Measurements from ENCODE around the gene FUBP3.

FUBP3 gene

GRCh38 chr9:130661451-130662098 lies 82.2 kb downstream of the FUBP3 start:
- DNase-seq (ENCODE audit: extremely low read depth in 1 of 2, low read depth in 1 of 2), result no peak

- DNase-seq (ENCODE audit: extremely low read depth in 1 of 2, low read depth in 1 of 2), result no peak
Observed at GRCh38 chr9:130662099-130662969, 83.0 kb downstream of the FUBP3 start.

- DNase-seq (ENCODE audit: extremely low read depth in 1 of 2, low read depth in 1 of 2), result no peak
Observed at GRCh38 chr9:130662970-130663257, 83.5 kb downstream of the FUBP3 start.

- DNase-seq (ENCODE audit: extremely low read depth in 1 of 2, low read depth in 1 of 2), result no peak
Observed at GRCh38 chr9:130663258-130663976, 84.0 kb downstream of the FUBP3 start.

GRCh38 chr9:130663977-130664250 lies 84.5 kb downstream of the FUBP3 start:
- no peak for DNase-seq (ENCODE audit: extremely low read depth in 1 of 2, low read depth in 1 of 2)

- no peak for DNase-seq (ENCODE audit: extremely low read depth in 1 of 2, low read depth in 1 of 2)
Observed at GRCh38 chr9:130664251-130665028, 85.1 kb downstream of the FUBP3 start, which contains the start of gene PRDM12. PRDM12 (plus strand) TSS chr9:130664594; CDS start chr9:130664654, 60 bp downstream.

GRCh38 chr9:130665029-130665430 lies 85.7 kb downstream of the FUBP3 start:
- DNase-seq (ENCODE audit: extremely low read depth in 1 of 2, low read depth in 1 of 2), result no peak

- no peak for DNase-seq (ENCODE audit: extremely low read depth in 1 of 2, low read depth in 1 of 2)
Observed at GRCh38 chr9:130665431-130666392, 86.3 kb downstream of the FUBP3 start.

GRCh38 chr9:130666393-130667119 lies 87.2 kb downstream of the FUBP3 start:
- DNase-seq (ENCODE audit: extremely low read depth in 1 of 2, low read depth in 1 of 2), result no peak

GRCh38 chr9:130667120-130667435 lies 87.7 kb downstream of the FUBP3 start:
- DNase-seq (ENCODE audit: extremely low read depth in 1 of 2, low read depth in 1 of 2), result no peak

GRCh38 chr9:130668196-130668595 lies 88.8 kb downstream of the FUBP3 start:
- DNase-seq (ENCODE audit: extremely low read depth in 1 of 2, low read depth in 1 of 2), result no peak

- DNase-seq (ENCODE audit: extremely low read depth in 1 of 2, low read depth in 1 of 2), result no peak
Observed at GRCh38 chr9:130668659-130669058, 89.3 kb downstream of the FUBP3 start.

GRCh38 chr9:130669965-130670364 lies 90.6 kb downstream of the FUBP3 start:
- no peak for DNase-seq (ENCODE audit: extremely low read depth in 1 of 2, low read depth in 1 of 2)

- DNase-seq (ENCODE audit: extremely low read depth in 1 of 2, low read depth in 1 of 2), result no peak
Observed at GRCh38 chr9:130670644-130671043, 91.3 kb downstream of the FUBP3 start.

GRCh38 chr9:130672466-130672865 lies 93.1 kb downstream of the FUBP3 start:
- DNase-seq (ENCODE audit: extremely low read depth in 1 of 2, low read depth in 1 of 2), result no peak

GRCh38 chr9:130672933-130673615 lies 93.7 kb downstream of the FUBP3 start:
- no peak for DNase-seq (ENCODE audit: extremely low read depth in 1 of 2, low read depth in 1 of 2)

- DNase-seq (ENCODE audit: extremely low read depth in 1 of 2, low read depth in 1 of 2), result no peak
Observed at GRCh38 chr9:130675396-130675795, 96.0 kb downstream of the FUBP3 start.

GRCh38 chr9:130677252-130677651 lies 97.9 kb downstream of the FUBP3 start:
- DNase-seq (ENCODE audit: extremely low read depth in 1 of 2, low read depth in 1 of 2), result no peak

Data from stimulated activated CD8-positive, alpha-beta memory T cell treated with anti-CD3 and anti-CD28 coated beads, Interleukin-7, amount 100 ng/mL, for 48 hours (primary cell).